Thyroid gland (tissue), 4 donors: ENCODE results near the gene EDN2. TPM values are rescaled to one million over a fixed set of nuclear protein-coding genes. Genes with fewer than 3 reads are reported as not detected.

Experiments used
- DNase-seq, 2 donors: peaks; one replicate each; pipeline ENCODE4 v3.0.0-alpha.2; 2019
- H3K27ac ChIP-seq, 3 donors: fragments of 200-600 bp; sonication (generic); 1 replicate in 2 of 3; 2 replicates in 1 of 3; pipeline ENCODE4 v1.5.1; 2016 to 2019; ENCODE audit warnings: mild to moderate bottlenecking in 1 of 3, moderate library complexity in 1 of 3
- H3K27me3 ChIP-seq: fragments of 200-600 bp; sonication (generic); one replicate; pipeline ENCODE4 v1.5.1; 2019
- H3K36me3 ChIP-seq, 2 donors: fragments of 200-600 bp; sonication (generic); one replicate each; pipeline ENCODE4 v1.5.1; 2016 to 2019
- H3K4me1 ChIP-seq, 2 donors: fragments of 200-600 bp; sonication (generic); one replicate each; pipeline ENCODE4 v1.5.1; 2017 to 2019
- H3K4me3 ChIP-seq, 3 donors: fragments of 200-600 bp; sonication (generic); replicated peaks in 1 of 3; 1 replicate in 2 of 3; 2 replicates in 1 of 3; pipeline ENCODE4 v1.5.1; 2016; ENCODE audit warnings: mild to moderate bottlenecking in 1 of 3
- H3K9me3 ChIP-seq: fragments of 200-600 bp; sonication (generic); one replicate; pipeline ENCODE4 v1.5.1; 2017
- POLR2A ChIP-seq, 2 donors: fragments of 450-650 bp; IDR thresholded peaks; one replicate each; pipeline ENCODE4 v1.6.1; 2017; ENCODE audit warnings: antibody characterized with exemption in 2 of 2, mild to moderate bottlenecking in 2 of 2, moderate library complexity in 1 of 2
- WGBS, 2 donors: methylation state at CpG; one replicate each; pipeline ENCODE4 v1.1.5; 2017; 5-methylcytosine and 5-hydroxymethylcytosine counted together
- intact Hi-C: fragments of 100-400 bp; cut with DNase I; formaldehyde crosslinking; loops from one replicate; pipeline ENCODE4 v1.15.1; 2023
- total RNA-seq, 4 donors: library from RNA; depleted of rRNA; stranded (reverse); fragments of >200 nt; gene quantifications; one replicate each; pipeline ENCODE4 v1.2.3, GENCODE V29; 2016
- TF ChIP-seq, protein P1 (sequence below), 6 experiments: fragments of 200-600 bp in 3 of 6; fragments of 450-650 bp in 3 of 6; sonication (generic) in 3 of 6; IDR thresholded peaks; one replicate each; pipeline ENCODE4 v1.5.1; 2016 to 2019; ENCODE audit warnings: antibody characterized with exemption in 6 of 6, mild to moderate bottlenecking in 2 of 6, inconsistent platforms in 1 of 6, moderate library complexity in 1 of 6

Gene EDN2
- total RNA-seq, 4 donors from 2014 or later = not detected

DNA sequence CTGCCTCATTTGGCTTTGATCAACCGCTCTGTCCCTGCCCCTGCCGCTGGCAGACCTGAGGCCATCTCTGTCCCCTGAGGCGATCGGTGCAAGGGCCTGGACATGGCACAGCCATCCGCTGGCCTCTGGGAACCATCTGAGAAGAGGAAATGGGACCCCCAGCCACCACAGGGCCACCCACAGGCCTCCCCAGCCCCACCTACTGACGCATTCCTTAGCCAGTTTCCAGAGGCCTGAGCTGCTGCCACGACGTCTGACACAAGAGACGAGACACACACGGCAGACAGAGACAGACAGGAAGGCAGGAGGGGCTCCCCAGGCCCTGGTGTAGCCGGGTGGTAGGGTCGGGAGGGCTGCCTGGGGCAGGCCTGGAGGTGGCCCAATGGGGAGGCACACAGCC, 37.3 kb upstream of the EDN2 start:
- H3K27me3 ChIP-seq = no peaks in the 10 kb centered on the region
- H3K4me3 ChIP-seq = no peak overlapping the region
- no peaks in the 10 kb centered on the region for H3K36me3 ChIP-seq
- H3K9me3 ChIP-seq = no peaks in the 10 kb centered on the region
- H3K4me1 ChIP-seq = peaks cover 0 to 3% of the 10 kb centered on the region in 2 donors
- no peak for DNase-seq
- TF ChIP-seq POLR2A (IDR thresholded peaks at IDR 0.05) = no peak
- TF ChIP-seq, protein P1, sequence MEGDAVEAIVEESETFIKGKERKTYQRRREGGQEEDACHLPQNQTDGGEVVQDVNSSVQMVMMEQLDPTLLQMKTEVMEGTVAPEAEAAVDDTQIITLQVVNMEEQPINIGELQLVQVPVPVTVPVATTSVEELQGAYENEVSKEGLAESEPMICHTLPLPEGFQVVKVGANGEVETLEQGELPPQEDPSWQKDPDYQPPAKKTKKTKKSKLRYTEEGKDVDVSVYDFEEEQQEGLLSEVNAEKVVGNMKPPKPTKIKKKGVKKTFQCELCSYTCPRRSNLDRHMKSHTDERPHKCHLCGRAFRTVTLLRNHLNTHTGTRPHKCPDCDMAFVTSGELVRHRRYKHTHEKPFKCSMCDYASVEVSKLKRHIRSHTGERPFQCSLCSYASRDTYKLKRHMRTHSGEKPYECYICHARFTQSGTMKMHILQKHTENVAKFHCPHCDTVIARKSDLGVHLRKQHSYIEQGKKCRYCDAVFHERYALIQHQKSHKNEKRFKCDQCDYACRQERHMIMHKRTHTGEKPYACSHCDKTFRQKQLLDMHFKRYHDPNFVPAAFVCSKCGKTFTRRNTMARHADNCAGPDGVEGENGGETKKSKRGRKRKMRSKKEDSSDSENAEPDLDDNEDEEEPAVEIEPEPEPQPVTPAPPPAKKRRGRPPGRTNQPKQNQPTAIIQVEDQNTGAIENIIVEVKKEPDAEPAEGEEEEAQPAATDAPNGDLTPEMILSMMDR (IDR thresholded peaks at IDR 0.05) = no peak
- H3K27ac ChIP-seq = no peak overlapping the region
- WGBS, 2 donors = 83 to 100% methylated on average over 5 to 12 of the region's 12 CpGs
- intact Hi-C loops = no loop called here

DNA sequence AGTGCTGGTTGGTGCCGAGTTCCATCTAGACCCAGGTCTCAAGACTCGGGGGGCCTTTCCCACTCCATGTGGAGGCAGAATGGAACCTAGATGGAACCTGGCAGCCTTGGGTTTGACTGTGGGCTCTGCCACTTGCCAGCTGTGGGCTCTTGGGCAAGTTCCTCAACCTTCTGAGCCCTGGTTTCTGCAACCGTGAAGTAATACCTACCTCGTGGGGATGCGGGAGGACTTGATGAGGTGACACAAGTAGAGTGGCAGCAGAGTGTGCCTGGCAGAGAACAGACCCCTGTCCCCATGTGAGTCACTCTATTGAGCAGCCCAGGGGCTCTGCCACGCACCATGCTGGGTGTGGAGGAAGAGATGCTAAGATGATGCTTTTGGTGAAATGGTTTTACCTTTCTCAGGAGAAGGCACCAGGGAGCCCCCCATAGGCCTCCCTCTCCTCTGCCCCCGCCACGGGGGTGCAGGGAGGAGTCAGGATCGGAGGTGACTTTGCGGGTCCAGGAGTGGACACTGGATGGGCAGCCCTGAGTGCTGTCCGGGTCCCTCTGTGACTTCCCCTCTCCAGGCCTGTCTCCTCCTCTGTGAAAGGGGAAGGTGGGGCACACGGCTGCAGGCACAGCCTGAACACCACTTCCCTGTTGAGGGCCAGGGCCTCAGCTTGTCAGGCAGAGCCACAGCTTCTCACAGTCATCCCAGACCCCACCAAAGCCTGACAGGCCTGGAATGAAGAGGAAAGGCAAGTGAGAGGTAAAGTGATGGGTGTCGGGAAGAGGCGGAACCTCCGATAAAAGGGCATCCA, 36.7 kb upstream of the EDN2 start:
- Histone ChIP-seq H3K4me1 (peaks cover 0 to 10% of the 10 kb centered on the region in 2 donors), H3K27me3 (no peaks in the 10 kb centered on the region), H3K27ac (no peak overlapping the region), H3K4me3 (no peak overlapping the region), H3K36me3 (no peaks in the 10 kb centered on the region), H3K9me3 (no peaks in the 10 kb centered on the region)
- TF ChIP-seq POLR2A (IDR thresholded peaks at IDR 0.05) = no peak
- TF ChIP-seq, protein P1 (IDR thresholded peaks at IDR 0.05) = no peak
- 94 to 95% methylated on average over 9 to 14 of the region's 15 CpGs for WGBS, 2 donors
- no peak for DNase-seq
- intact Hi-C loops = no loop called here

DNA sequence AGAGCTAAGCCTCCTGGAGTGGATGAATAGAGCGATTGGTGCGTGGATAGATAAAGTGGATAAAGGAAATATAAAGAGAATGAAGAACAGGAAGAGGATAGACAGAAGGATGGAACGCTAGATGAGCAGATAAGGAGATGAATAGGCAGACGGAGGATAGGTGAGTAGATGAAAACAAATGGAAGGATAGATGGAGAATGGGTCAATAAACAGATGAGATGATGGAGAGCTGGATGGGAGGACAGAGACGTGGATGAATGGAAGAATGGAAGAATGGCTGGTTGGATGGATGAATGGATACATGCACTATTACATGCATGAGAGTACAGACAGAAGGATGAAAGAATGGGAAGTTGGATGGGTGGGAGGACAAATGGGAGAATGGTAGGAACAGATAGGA, 35.2 kb upstream of the EDN2 start:
- WGBS, 2 donors = 96% methylated on average over 4 to 5 of the region's 5 CpGs
- Histone ChIP-seq H3K4me3 (no peak overlapping the region), H3K27me3 (no peaks in the 10 kb centered on the region), H3K9me3 (no peaks in the 10 kb centered on the region), H3K4me1 (peaks cover 8 to 24% of the 10 kb centered on the region in 2 donors), H3K36me3 (no peaks in the 10 kb centered on the region), H3K27ac (no peak overlapping the region)
- no peak for TF ChIP-seq POLR2A (IDR thresholded peaks at IDR 0.05)
- TF ChIP-seq, protein P1 (IDR thresholded peaks at IDR 0.05) = no peak
- intact Hi-C loops = no loop called here
- DNase-seq = no peak

DNA sequence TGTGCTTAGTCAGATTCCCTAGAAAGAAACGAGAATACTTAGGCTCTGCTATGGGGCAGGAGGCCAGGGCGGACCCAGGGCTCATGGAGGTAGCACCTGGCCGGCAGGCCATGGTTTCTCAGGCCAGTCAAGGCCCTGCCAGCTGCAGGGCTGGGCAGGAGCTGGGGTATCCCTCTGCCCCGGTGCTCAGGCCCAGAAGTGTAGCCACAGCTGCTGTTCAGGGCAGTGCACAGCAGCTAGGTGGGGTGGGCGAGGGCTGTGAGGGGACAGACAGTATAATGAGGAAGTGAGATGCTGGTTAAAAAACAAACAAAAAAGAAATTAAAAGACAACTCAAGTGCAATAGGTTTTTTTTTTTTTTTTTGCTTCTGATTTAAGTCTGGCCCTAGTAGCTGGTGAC, 34.0 kb upstream of the EDN2 start:
- H3K36me3 ChIP-seq = no peaks in the 10 kb centered on the region
- H3K27ac ChIP-seq = no peak overlapping the region
- TF ChIP-seq POLR2A (IDR thresholded peaks at IDR 0.05) = no peak
- TF ChIP-seq, protein P1 (IDR thresholded peaks at IDR 0.05) = no peak
- H3K9me3 ChIP-seq = no peaks in the 10 kb centered on the region
- H3K4me1 ChIP-seq = peaks cover 8 to 29% of the 10 kb centered on the region in 2 donors
- no peak for DNase-seq
- intact Hi-C loops = no loop called here
- H3K4me3 ChIP-seq = no peak overlapping the region
- 92 to 94% methylated on average over 5 of the region's 5 CpGs for WGBS, 2 donors
- H3K27me3 ChIP-seq = no peaks in the 10 kb centered on the region

DNA sequence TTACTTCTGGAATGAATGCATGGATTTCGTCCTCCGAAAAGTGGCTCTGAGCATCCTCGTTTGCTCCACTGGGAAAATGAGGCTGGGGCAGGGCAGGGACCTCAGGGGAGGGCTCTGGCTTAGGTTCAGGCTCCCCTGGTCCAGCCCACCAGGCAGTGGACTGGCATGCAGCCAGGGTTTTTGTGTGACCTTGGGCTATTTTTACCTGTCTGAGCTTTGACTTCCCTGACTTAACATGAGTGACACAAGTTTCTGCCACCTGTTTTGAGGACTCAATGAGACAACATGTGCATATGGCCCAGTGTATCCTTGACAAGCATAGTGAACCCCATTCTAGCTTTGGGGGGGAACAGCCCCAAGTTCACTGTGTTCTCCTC, 32.6 kb upstream of the EDN2 start:
- no peak for TF ChIP-seq POLR2A (IDR thresholded peaks at IDR 0.05)
- TF ChIP-seq, protein P1 (IDR thresholded peaks at IDR 0.05) = no peak
- Histone ChIP-seq H3K4me3 (no peak overlapping the region), H3K27me3 (no peaks in the 10 kb centered on the region), H3K9me3 (no peaks in the 10 kb centered on the region), H3K36me3 (no peaks in the 10 kb centered on the region), H3K4me1 (peaks cover 8 to 29% of the 10 kb centered on the region in 2 donors), H3K27ac (no peak overlapping the region)
- no peak for DNase-seq
- intact Hi-C loops = no loop called here
- 63 to 93% methylated on average over 3 of the region's 3 CpGs for WGBS, 2 donors
